AG04450 (cell line): ENCODE results near the gene FBRSL1. TPM values are rescaled to one million over a fixed set of nuclear protein-coding genes. Genes with fewer than 3 reads are reported as not detected.
A peak's percentile ranks its signal among the peaks of the same experiment; 100 is the strongest.

ENCODE experiments used
- CTCF ChIA-PET: fragments of 300-600, 350-600 bp; formaldehyde crosslinking; extraction: SDS; loops from one replicate; lab custom pipeline; 2022; ENCODE audit warnings: antibody characterized with exemption, inconsistent platforms; lab: Charles Lee
- POLR2A ChIA-PET: fragments of 350-600 bp; formaldehyde crosslinking; extraction: SDS; loops from one replicate; lab custom pipeline; 2021; ENCODE audit warnings: antibody characterized with exemption, inconsistent platforms; lab: Yijun Ruan, JAX
- DNase-seq: peaks from one replicate; pipeline ENCODE4 v3.0.0-alpha.2; 2011; ENCODE audit warnings: low read depth, low spot score
- H3K27ac ChIP-seq: one replicate; pipeline ENCODE4 v1.5.1; 2012; ENCODE audit warnings: low read depth, low read length, control low read depth
- H3K27me3 ChIP-seq: one replicate; pipeline ENCODE4 v1.6.0; 2012; ENCODE audit warnings: low read length; ENCODE audit not compliant: control insufficient read depth, insufficient read depth
- H3K4me3 ChIP-seq: 2 replicates; pipeline ENCODE4 v1.5.1; 2011; ENCODE audit warnings: mild to moderate bottlenecking, low read depth, low read length, control low read depth
- H3K9me3 ChIP-seq: 2 replicates; pipeline ENCODE4 v1.5.1; 2012; ENCODE audit warnings: low read length; ENCODE audit not compliant: control insufficient read depth, insufficient read depth
- polyA plus RNA-seq: library from polyadenylated mRNA; depleted of rRNA; stranded (reverse); fragments of >200 nt; gene quantifications from 2 replicates; pipeline ENCODE4 v1.2.3, GENCODE V29; 2011
- TF ChIP-seq, protein P1 (sequence below): IDR thresholded peaks from 2 replicates; pipeline ENCODE4 v1.5.1; 2011; ENCODE audit warnings: low read depth, low read length, control low read depth, inconsistent platforms

FBRSL1 gene
- polyA plus RNA-seq, 1 experiment: 1.1 TPM

DNA sequence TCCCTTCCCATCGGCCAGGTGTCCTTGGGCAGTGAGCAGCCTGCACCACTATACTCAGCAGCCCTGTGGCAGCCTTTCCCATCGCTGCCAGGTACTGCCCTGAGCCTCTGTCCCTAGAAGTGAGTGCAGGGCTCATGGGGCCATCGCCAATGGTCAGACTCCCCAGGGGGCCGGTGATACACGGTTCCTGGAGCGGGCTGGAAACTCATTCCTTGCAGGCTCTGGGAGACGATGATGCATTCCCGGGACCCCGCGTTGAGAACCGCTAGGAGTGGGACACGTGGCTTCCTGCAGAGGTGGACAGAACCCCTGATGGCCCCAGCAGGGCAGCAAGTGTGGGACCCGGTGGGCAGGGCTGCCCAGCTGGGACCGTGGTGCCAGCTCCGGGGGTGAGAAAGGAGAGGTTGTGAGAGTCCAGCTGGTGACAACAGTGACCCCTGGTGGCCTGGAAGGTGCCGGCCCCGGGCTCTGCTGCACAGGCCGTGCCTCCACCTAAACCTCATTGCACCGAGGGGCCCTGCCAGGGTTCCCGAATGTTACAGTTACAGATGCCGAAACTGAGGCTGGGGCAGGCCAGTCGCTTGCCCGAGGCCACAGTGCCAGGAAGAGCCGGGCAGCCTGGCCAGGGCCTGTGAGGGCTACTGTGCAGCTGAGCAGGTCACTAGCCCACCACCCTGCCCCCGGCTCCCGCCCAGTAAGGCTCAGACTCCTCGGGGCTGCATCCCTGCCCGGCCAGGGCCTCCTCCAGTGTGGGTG lies 33.8 kb downstream of the FBRSL1 start:
- no peaks in the 10 kb centered on the region for H3K27me3 ChIP-seq
- TF ChIP-seq, protein P1, sequence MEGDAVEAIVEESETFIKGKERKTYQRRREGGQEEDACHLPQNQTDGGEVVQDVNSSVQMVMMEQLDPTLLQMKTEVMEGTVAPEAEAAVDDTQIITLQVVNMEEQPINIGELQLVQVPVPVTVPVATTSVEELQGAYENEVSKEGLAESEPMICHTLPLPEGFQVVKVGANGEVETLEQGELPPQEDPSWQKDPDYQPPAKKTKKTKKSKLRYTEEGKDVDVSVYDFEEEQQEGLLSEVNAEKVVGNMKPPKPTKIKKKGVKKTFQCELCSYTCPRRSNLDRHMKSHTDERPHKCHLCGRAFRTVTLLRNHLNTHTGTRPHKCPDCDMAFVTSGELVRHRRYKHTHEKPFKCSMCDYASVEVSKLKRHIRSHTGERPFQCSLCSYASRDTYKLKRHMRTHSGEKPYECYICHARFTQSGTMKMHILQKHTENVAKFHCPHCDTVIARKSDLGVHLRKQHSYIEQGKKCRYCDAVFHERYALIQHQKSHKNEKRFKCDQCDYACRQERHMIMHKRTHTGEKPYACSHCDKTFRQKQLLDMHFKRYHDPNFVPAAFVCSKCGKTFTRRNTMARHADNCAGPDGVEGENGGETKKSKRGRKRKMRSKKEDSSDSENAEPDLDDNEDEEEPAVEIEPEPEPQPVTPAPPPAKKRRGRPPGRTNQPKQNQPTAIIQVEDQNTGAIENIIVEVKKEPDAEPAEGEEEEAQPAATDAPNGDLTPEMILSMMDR: peak; percentile 86
- H3K9me3 ChIP-seq: peaks cover 8% of the 10 kb centered on the region
- CTCF ChIA-PET: interaction anchor here (0.6 to 2.0 kb wide), 10 partner anchors 9 to 370 kb away, joined by 3 to 16 read pairs (median 3); no protein-coding TSS in a partner anchor
- H3K27ac ChIP-seq: no peak overlapping the region
- DNase-seq: no peak
- POLR2A ChIA-PET: interaction anchor here (0.6 to 0.7 kb wide), 2 partner anchors 104 to 370 kb away, joined by 3 to 4 read pairs; no protein-coding TSS in a partner anchor
- no peak overlapping the region for H3K4me3 ChIP-seq

DNA sequence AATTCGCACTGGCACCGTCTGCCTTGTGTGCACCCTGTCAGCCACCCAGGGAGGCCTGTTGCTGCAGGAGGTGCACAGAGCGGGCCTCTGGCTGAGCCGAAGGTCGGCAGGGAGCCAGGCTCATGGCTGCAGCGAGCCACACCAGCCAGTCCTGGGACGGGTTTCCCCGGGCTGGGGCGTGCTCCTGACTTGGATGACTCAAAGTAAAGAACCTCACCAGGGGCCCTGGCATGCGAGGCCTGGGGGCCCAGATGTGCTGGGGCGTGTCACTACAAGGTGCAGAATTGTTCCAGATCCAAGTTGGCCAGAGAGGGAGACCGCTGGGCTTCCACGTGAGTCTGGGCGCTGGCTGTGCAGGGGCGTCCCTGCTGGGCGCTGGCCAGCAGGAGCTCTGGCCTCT lies 34.5 kb downstream of the FBRSL1 start:
- Histone ChIP-seq H3K27ac (no peak overlapping the region), H3K4me3 (no peak overlapping the region), H3K27me3 (no peaks in the 10 kb centered on the region), H3K9me3 (peaks cover 1% of the 10 kb centered on the region)
- DNase-seq: no peak
- ChIA-PET POLR2A (no interaction called here), CTCF (interaction anchor here (0.9 to 1.8 kb wide), 5 partner anchors 10 to 371 kb away, joined by 3 to 7 read pairs (median 3); no protein-coding TSS in a partner anchor)
- TF ChIP-seq, protein P1: no peak

DNA sequence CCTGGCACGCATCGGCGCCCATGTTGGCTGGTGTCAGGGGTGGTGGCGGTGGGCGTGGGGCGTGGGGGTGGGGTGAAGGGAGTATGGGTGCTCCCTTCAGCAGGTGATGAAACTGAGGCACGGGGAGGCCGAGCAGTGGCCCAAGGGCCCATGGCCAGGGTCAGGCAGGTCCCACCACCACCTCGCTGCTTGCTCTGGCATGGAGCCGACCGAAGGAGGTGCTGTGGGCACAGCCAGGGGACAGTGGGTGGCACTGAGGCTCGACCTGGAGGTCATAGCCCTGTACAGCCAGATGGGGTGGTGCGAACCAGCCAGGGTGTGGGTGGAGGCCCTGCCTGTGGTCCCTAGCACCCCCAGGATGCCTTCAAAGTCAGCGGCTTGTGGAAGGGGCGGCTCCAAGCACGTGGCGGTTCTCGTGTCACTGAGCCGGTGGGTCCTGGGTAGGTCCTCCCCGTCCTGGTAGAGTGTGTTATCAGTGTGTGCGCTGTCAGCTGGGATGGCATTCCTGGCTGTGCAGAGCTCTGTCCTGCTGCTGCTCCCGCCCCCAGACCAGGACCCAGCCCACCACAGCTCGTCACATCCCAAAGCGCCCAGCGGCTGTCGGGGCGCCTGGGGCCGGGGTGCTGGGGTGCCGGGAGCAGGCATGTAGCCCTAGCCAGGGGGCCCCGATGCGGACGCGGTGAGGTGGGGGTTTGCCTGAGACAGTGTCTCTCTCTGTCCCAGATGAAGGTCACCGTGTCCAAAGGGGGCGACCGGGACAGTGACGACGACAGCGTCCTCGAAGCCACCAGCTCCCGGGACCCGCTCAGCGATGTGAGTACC lies 35.3 kb downstream of the FBRSL1 start:
- no peak overlapping the region for H3K27ac ChIP-seq

DNA sequence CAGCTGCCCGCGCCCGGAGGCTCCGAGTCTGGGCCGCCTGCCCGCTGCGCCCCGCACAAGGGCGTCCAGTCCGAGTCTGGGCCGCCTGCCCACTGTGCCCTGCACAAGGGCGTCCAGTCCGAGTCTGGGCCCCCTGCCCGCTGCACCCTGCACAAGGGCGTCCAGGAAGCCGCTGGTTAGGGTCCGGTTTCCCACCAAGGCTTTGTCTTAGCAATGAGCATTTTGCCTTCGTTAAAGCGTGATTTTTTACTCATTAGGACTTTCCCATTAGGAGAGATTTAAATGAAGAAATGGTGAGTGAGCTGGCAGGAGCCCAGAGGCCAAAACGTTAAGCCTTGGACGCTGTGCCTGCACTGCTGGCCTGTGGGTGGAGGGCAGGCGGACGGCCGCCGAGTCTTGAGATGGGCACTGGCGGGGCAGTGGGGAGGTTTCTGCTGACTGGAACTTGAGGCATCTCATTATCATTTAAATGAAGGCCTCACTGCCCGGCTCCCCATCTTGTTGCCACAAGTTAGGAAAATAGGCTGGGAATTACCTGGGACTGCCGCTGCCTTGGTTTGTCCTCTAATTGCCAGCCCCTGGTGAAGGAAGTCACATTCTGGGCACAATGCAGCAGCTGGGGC lies 36.0 kb downstream of the FBRSL1 start:
- TF ChIP-seq, protein P1: no peak
- Histone ChIP-seq H3K4me3 (no peak overlapping the region), H3K27me3 (no peaks in the 10 kb centered on the region), H3K9me3 (peaks cover 1% of the 10 kb centered on the region; the same call in 1 of the 2 replicates), H3K27ac (no peak overlapping the region)
- DNase-seq: no peak
- POLR2A ChIA-PET: no interaction called here
- CTCF ChIA-PET: no interaction called here

More for the DNA sequence above, 35.3 kb downstream of the FBRSL1 start:
- Histone ChIP-seq H3K27me3 (no peaks in the 10 kb centered on the region), H3K4me3 (no peak overlapping the region), H3K9me3 (no peaks in the 10 kb centered on the region; the same call in 1 of the 2 replicates)
- ChIA-PET POLR2A (no interaction called here), CTCF (interaction anchor here (1.0 to 1.3 kb wide), 2 partner anchors 110 to 371 kb away, joined by 3 to 5 read pairs; no protein-coding TSS in a partner anchor)
- DNase-seq: no peak
- TF ChIP-seq, protein P1: no peak
